Stimulated activated naive CD8-positive, alpha-beta T cell treated with anti-CD3 and anti-CD28 coated beads, Interleukin-15, amount 100 ng/mL, for 72 hours (primary cell): ENCODE results near the gene PILRB.
"Not testable (repeated sequence)": the region's sequence is repeated elsewhere in the genome, so short reads cannot be mapped to it uniquely, and the experiment has no call there.

Experiments used
- ATAC-seq: fragments of 150-1000 bp; cut with Tn5 transposase; 2 replicates; pipeline ENCODE4 v1.10.0; 2021; ENCODE audit warnings: mild to moderate bottlenecking, moderate library complexity
- DNase-seq, 2 donors: peaks; one replicate each; pipeline ENCODE4 v3.0.0; 2021 to 2022
- H3K27ac Mint-ChIP-seq, 2 donors: one replicate each; pipeline ENCODE4 v1.8.0; 2022; ENCODE audit warnings: mild to moderate bottlenecking in 2 of 2, mixed read lengths in 2 of 2, moderate library complexity in 2 of 2
- H3K27me3 Mint-ChIP-seq: one replicate; pipeline ENCODE4 v1.8.0; 2022; ENCODE audit warnings: mixed read lengths
- H3K4me1 Mint-ChIP-seq: one replicate; pipeline ENCODE4 v1.8.0; 2022; ENCODE audit warnings: mild to moderate bottlenecking, mixed read lengths
- H3K4me3 Mint-ChIP-seq, 2 donors: one replicate each; pipeline ENCODE4 v1.8.0; 2022; ENCODE audit warnings: mild to moderate bottlenecking in 2 of 2, mixed read lengths in 2 of 2, moderate library complexity in 1 of 2
- H3K9me3 Mint-ChIP-seq, 2 donors: one replicate each; pipeline ENCODE4 v1.8.0; 2022; ENCODE audit warnings: mixed read lengths in 2 of 2

The PILRB gene

DNA sequence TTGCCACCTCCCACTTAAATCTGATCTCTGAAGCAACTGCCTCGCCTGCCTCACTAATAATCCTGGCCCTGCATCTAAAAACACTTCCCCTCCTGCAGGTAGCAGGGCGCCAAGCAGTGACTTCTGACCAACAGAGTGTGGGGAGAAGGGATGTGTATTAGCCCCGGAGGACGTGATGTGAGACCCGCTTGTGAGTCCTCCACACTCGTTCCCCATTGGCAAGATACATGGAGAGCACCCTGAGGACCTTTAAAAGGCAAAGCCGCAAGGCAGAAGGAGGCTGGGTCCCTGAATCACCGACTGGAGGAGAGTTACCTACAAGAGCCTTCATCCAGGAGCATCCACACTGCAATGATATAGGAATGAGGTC lies 9.3 kb downstream of the PILRB start:
- Mint-ChIP-seq H3K27me3 (no peaks in the 10 kb centered on the region), H3K4me1 (peaks cover 75% of the 10 kb centered on the region), H3K27ac (peak overlapping the region in 1 of 2 donors; percentile 34), H3K4me3 (no peak overlapping the region), H3K9me3 (no peaks in the 10 kb centered on the region)
- DNase-seq (no peak), ATAC-seq (no peak)

DNA sequence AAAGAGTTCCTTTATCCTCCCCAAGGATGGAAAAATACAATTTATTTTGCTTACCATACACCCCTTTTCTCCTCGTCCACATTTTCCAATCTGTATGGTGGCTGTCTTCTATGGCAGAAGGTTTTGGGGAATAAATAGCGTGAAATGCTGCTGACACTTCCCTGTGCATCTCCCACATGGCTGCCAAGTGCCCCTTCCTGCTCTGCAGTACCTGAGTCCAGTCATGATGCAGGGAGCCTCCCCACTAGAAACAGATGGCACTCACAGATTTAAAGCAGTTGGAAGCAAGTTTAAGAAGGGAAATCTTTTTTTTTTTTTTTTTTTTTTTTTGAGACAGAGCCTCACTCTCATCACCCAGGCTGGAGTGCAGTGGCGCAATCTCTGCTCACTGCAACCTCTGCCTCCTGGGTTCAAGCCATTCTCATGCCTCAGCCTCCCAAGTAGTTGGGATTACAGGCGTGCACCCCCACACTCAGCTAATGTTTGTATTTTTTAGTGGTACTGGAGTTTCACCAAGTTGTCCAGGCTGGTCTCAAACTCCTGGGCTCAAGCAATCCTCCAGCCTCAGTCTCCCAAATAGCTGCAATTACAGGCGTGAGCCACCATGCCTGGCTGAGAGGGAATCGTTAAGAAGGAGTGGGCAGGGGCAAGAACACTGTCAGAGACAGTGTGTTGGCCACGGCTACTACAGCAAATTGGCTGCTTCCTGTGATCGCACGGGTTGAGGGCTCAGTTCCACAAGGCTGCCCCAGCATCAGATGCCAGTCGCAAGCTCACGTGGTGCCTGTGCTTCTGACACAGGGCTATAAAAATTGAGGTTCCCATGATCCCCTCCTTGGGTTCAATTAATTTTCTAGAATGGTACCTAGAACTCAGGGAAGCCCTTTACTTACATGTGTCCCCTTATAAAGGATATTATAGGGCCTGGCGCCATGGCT lies 10.0 kb downstream of the PILRB start:
- no peaks in the 10 kb centered on the region for H3K27me3 Mint-ChIP-seq
- no peak overlapping the region for H3K27ac Mint-ChIP-seq
- no peak for DNase-seq
- ATAC-seq, result no peak
- H3K4me3 Mint-ChIP-seq, result no peak overlapping the region
- H3K4me1 Mint-ChIP-seq, result peaks cover 82% of the 10 kb centered on the region
- H3K9me3 Mint-ChIP-seq, result no peaks in the 10 kb centered on the region

DNA sequence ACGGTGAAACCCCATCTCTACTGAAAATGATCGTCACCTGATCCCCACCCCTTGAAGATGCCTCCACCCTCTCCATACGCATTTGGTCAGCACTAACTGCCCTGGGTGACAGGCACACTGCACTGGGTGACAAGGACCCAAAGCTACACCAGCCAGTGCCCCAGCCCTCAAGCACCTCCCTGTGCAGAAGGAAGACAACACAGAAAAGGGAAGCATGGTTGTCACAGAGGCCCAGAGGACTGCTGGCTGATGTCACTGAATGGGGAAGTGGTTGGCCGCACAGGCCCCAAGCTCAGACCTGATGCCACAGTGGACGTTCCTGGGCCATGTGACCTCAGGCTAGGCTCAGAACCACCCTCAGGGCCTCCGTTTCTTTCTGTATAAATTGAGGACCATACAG lies 11.2 kb downstream of the PILRB start:
- ATAC-seq (no peak), DNase-seq (no peak)
- Mint-ChIP-seq H3K4me1 (peaks cover 82% of the 10 kb centered on the region), H3K4me3 (no peak overlapping the region), H3K27ac (peak overlapping the region in 1 of 2 donors; percentile 74), H3K27me3 (no peaks in the 10 kb centered on the region), H3K9me3 (no peaks in the 10 kb centered on the region)

DNA sequence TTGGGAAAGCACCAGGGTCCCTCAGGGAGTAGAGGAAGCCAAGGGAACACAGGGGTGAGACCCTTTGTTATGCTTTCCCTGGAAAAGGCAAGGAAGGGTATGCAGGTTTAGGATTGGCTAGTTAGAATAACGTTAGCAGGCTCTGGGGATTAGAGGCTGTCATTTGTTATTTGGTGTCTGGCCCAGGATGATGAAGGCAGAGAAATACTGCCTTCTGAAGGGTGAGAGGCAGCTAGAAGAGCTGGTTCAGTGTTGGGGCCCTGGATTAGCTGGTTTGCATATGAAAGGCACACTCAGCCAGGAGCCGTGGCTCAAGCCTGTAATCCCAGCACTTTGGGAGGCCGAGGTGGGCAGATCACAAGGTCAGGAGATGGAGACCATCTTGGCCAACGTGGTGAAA lies 12.4 kb downstream of the PILRB start:
- Mint-ChIP-seq H3K4me3 (no peak overlapping the region), H3K27ac (peak overlapping the region in 1 of 2 donors; percentile 84), H3K4me1 (peaks cover 82% of the 10 kb centered on the region), H3K9me3 (no peaks in the 10 kb centered on the region), H3K27me3 (no peaks in the 10 kb centered on the region)
- DNase-seq, result no peak
- ATAC-seq, result no peak

DNA sequence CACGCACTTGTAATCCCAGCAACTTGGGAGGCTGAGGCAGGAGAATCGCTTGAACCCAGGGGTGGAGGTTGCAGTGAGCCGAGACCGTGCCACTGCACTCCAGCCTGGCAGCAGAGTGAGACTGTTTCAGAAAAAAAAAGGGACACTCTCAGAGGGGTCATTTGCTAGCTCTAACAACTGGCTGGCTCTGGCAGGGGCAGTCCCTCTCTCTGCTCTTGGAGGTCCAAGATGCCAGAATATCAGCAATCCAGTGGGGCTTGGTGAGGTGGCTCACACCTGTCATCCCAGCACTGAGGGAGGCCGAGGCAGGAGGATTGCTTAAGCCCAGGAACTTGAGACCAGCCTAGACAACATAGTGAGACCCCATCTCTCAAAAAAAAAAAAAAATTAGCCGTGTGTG lies 12.8 kb downstream of the PILRB start:
- ATAC-seq, result no peak
- no peaks in the 10 kb centered on the region for H3K9me3 Mint-ChIP-seq
- H3K27ac Mint-ChIP-seq, result peak overlapping the region in 1 of 2 donors; percentile 98
- H3K27me3 Mint-ChIP-seq, result no peaks in the 10 kb centered on the region
- peaks cover 77% of the 10 kb centered on the region for H3K4me1 Mint-ChIP-seq
- no peak overlapping the region for H3K4me3 Mint-ChIP-seq
- no peak for DNase-seq

DNA sequence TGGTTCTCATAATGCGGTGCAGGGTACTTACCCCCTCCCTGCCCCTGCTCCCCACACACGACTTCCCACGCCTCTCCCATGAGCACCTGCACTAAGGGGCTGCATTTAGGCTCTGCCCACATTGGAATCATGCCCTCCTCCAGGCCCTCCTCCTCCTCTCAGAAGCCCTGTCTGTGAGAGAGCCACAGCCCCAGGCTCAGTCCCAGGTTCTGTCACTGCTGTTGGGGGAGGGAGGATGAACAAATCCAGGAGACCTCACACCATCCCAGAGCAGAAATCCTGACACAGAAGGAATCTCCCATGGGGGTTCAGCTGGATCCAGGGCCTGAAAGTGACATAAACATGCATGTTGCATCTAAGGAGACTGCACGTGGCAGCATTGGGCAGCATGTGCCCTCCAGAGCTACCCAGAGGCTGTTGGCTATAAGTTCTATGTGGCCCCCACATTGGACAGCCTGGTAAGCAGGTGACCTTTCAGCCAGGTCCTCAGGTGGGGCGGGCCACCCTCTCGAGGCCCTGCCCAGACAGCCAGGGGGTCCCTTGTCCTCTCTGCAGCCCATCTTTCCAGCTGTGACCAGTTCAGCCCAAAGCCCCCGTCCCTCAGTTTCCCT lies 13.7 kb downstream of the PILRB start:
- H3K27me3 Mint-ChIP-seq, result no peaks in the 10 kb centered on the region
- peak overlapping the region; percentile 97 to 98 for H3K27ac Mint-ChIP-seq
- DNase-seq (no peak), ATAC-seq (peak; percentile 1)
- peak overlapping the region in 1 of 2 donors; percentile 63 for H3K4me3 Mint-ChIP-seq
- no peaks in the 10 kb centered on the region for H3K9me3 Mint-ChIP-seq
- H3K4me1 Mint-ChIP-seq, result peaks cover 68% of the 10 kb centered on the region

DNA sequence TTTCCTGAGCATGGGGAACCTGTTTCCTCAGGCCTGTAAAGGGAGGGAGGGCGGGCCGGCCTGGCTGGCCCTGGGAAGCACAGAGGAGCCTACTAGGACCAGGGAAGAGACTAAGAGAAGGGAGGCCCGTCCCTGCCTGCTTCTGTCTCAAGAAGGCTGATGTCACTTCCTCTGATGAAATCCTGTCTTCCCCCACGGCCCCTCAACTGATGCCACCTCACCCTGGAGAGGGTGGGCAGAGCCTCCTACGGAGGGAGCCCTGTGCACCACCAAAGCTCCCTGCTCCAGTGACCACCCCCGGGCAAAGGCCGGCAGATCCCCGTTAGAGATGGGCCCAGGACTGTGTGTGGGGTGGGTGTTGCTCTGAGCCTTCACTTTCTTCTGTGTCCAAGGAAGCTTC lies 14.3 kb downstream of the PILRB start:
- Mint-ChIP-seq H3K4me3 (peak overlapping the region; percentile 65 to 77), H3K9me3 (no peaks in the 10 kb centered on the region), H3K4me1 (peaks cover 62% of the 10 kb centered on the region), H3K27me3 (no peaks in the 10 kb centered on the region), H3K27ac (peak overlapping the region; percentile 97 to 98)
- ATAC-seq (peak; percentile 62), DNase-seq (peak in 1 of 2 donors; percentile 41)

DNA sequence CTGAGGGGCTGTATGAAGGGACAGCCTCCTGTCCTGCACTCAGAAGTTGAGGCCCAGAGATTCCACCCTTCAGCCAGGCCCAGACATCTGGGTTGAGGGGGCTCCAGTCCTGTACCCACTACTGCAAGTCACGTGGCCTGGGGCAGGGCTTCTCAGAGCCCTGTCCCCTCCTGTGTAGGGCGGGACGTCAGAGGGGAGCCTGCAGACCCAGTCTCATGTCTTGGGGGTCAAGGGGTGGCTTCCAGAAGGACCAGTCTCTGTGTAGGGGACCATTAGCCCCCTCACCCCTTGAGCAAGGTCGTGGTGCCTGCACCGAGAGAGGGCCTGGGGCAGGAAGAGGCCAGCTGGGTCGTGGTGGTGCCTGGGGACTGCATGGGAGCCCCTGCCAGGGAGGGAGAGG lies 14.8 kb downstream of the PILRB start:
- peak overlapping the region; percentile 65 to 77 for H3K4me3 Mint-ChIP-seq
- H3K27ac Mint-ChIP-seq, result peak overlapping the region; percentile 97 to 98
- no peak for DNase-seq
- ATAC-seq, result peak; percentile 18
- H3K4me1 Mint-ChIP-seq, result peaks cover 58% of the 10 kb centered on the region
- no peaks in the 10 kb centered on the region for H3K27me3 Mint-ChIP-seq
- no peaks in the 10 kb centered on the region for H3K9me3 Mint-ChIP-seq

DNA sequence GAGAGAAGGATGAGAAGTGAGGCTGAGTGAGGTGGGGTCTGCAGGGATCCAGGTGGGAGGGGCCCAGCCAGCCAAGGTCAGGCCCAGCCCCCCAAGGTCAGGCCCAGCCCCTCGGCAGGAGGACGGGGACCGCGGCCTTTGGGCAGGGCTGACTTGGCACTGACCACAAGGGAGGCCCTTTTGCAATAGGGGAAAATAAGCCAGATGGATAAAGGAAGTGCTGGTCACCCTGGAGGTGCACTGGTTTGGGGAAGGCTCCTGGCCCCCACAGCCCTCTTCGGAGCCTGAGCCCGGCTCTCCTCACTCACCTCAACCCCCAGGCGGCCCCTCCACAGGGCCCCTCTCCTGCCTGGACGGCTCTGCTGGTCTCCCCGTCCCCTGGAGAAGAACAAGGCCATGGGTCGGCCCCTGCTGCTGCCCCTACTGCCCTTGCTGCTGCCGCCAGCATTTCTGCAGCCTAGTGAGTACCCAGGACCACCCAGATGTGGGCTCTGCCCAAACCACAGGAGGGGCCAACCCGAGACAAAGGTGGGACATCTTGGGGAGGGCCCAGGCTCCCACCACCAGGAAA lies 15.4 kb downstream of the PILRB start, which contains the start of gene PILRA:
PILRA (plus strand) TSS at position 227 of the 571 bp plus-strand sequence; CDS start at position 397, 170 bp downstream.
- H3K27ac Mint-ChIP-seq, result peak within 1 kb of the TSS; percentile 97 to 98
- peaks cover 53% of the 10 kb centered on the region for H3K4me1 Mint-ChIP-seq
- DNase-seq (no peak), ATAC-seq (no peak)
- peak within 1 kb of the TSS; percentile 65 to 77 for H3K4me3 Mint-ChIP-seq
- no peaks in the 10 kb centered on the region for H3K9me3 Mint-ChIP-seq
- no peaks in the 10 kb centered on the region for H3K27me3 Mint-ChIP-seq

DNA sequence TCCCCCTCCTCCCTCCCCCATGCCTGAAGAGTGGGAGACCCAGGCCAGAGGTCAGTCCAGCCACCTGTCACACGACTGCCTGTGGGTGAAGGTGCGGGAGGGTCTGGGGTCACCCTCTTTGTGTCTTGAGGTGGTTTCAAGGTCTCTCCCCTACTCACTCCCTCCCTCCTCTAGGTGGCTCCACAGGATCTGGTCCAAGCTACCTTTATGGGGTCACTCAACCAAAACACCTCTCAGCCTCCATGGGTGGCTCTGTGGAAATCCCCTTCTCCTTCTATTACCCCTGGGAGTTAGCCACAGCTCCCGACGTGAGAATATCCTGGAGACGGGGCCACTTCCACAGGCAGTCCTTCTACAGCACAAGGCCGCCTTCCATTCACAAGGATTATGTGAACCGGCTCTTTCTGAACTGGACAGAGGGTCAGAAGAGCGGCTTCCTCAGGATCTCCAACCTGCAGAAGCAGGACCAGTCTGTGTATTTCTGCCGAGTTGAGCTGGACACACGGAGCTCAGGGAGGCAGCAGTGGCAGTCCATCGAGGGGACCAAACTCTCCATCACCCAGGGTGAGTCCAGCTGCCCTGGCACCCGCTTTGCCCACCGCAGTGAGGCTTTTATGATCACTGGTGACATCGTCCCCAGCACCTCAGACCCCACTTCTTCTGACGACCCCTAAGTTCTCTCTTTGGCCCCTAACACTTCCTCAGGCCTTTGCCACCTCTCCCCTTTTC lies 16.1 kb downstream of the PILRB start:
- not testable (repeated sequence) for H3K9me3 Mint-ChIP-seq, DNase-seq, H3K27me3 Mint-ChIP-seq
- Mint-ChIP-seq H3K4me3 (peak overlapping the region in 1 of 2 donors; percentile 13), H3K4me1 (peaks cover 46% of the 10 kb centered on the region), H3K27ac (peak overlapping the region; percentile 66 to 67)
- peak; percentile 29 for ATAC-seq

DNA sequence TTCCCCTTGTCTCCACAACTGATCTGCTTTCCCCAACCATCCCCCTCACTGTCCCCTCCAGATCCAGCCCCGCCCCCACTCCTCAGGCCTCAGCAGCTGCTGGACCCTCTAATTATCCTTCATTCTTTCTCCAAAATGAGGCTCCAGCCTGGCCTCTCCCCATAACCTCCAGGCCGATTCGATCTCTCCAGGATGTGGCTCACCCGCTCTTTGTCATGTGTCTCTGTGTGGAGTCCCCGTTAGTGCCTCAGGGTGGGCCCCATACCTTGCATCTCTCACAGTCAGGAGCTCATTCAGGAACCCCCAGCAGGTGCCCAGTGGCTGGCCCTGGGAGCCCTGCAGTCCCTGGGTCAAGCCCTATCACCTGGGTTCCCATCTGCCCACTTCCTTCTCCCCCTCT lies 16.7 kb downstream of the PILRB start:
- no peaks in the 10 kb centered on the region for H3K27me3 Mint-ChIP-seq
- peak; percentile 49 for ATAC-seq
- peak overlapping the region in 1 of 2 donors; percentile 13 for H3K4me3 Mint-ChIP-seq
- peak overlapping the region; percentile 54 to 66 for H3K27ac Mint-ChIP-seq
- DNase-seq, result no peak
- no peaks in the 10 kb centered on the region for H3K9me3 Mint-ChIP-seq
- peaks cover 43% of the 10 kb centered on the region for H3K4me1 Mint-ChIP-seq

DNA sequence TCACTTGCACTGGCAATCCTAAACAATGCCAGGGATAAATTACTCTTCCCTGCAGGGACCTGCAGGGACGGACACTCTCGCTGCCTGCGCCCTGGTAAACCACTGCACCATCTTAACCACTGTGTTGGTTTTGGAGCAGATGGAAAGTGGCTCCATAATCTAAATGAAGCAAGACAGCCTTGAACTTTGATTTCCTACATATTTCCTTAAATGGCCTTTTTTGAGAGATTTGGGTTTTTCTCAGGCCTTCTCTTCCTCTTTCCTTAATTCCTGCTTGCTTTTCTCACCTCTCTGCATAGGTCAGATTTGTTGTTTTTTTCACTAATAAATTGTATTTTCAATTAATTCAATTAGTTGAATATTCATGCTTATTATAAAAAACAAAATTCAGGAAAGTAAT lies 18.1 kb downstream of the PILRB start:
- no peak for DNase-seq
- Mint-ChIP-seq H3K27me3 (no peaks in the 10 kb centered on the region), H3K4me1 (peaks cover 38% of the 10 kb centered on the region), H3K27ac (no peak overlapping the region), H3K9me3 (no peaks in the 10 kb centered on the region), H3K4me3 (no peak overlapping the region)
- no peak for ATAC-seq

DNA sequence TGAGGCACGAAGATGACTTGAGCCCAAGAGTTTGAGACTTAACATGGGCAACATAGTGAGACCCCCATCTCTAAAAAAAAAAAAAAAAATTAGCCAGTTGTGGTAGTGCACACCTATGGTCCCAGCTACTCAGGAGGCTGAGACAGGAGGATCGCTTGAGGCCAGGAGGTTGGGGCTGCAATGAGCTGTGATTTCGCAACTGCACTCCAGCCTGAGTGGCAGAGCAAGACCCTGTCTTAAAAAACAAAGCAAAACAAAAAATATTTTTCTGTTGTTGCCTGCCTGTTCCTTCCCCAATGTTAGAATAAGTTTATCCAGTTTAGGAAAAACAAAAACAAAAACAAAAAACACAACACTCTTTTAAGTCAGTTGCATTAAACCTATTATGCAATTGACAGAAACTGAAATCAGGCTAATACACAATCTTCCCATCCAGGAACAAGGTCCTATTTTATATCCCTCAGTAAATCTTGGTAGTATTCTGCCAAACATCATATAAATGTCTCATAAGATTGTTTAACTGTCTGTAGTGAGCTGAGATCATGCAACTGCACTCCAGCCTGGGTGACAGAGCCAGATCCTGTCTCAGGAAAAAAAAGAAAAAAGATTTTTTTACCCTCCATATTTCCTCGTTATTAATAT lies 20.3 kb downstream of the PILRB start:
- H3K4me3 Mint-ChIP-seq, result no peak overlapping the region
- no peak for DNase-seq
- no peak overlapping the region for H3K27ac Mint-ChIP-seq
- no peak for ATAC-seq
- H3K27me3 Mint-ChIP-seq, result peaks cover 8% of the 10 kb centered on the region
- peaks cover 27% of the 10 kb centered on the region for H3K4me1 Mint-ChIP-seq
- H3K9me3 Mint-ChIP-seq, result no peaks in the 10 kb centered on the region

DNA sequence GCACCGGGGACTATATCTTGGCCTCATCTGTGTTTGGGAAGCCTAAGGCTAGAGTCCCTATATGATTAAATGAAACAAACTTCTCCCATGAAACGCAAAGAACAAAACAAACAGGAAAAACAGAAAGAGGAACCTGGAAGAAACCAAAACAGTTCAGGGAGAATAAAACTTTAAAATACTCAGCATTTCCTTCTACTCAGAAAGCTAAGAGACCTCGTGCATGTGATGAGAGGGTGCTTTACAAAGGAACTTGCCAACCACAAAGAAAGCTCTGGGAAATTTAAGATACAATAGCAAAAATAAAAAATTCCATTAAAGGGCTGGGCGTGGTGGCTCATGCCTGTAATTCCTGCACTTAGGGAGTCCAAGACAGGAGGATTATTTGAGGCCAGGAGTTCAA lies 22.3 kb downstream of the PILRB start:
- Mint-ChIP-seq H3K27me3 (peaks cover 8% of the 10 kb centered on the region), H3K4me1 (peaks cover 13% of the 10 kb centered on the region), H3K27ac (no peak overlapping the region), H3K4me3 (no peak overlapping the region), H3K9me3 (no peaks in the 10 kb centered on the region)
- DNase-seq, result no peak
- ATAC-seq, result no peak
